Astrocyte of the hippocampus (primary cell): Measurements from ENCODE around the gene HSPA8.

Experiments
- DNase-seq: peaks from one replicate; pipeline ENCODE4 v3.0.0; 2011; ENCODE audit warnings: low read depth, low spot score

The HSPA8 gene

GRCh38 chr11:123047266-123047946 lies 14.5 kb downstream of the HSPA8 start:
- DNase-seq, result no peak

GRCh38 chr11:123046473-123047259 lies 15.3 kb downstream of the HSPA8 start:
- DNase-seq, result no peak

DNA sequence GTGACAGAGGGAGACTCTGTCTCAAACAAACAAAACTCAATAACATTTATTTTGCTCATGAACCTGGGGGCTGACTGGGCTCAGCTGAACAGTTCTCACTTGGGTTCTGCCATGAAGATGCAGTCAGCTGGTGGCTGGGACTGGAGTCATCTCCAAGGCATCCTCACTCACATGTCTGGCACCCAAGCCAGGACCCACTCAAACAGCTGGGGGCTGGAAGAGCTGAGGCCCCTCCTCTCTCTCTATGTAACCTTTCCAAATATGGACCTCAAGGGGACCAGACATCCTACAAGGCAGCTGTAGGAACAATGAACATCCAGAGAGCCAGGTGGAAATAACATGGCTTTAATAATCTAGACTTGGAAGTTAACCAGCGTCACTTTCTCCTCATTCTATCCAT lies 16.8 kb downstream of the HSPA8 start:
- DNase-seq, result no peak

DNA sequence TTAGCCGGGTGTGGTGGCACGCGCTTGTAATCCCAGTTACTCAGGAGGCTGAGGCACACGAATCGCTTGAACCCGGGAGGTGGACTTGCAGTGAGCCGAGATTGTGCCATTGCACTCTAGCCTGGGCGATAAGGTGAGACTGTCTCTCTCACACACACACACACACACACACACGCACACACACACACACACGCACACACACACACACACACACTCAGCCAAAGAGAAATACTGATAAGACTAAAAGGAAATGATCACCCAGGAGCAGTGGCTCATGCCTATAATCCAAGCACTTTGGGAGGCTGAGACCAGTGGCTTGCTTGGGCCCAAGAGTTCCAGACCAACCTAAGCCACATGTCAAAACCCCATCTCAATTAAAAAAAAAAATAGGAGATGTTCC lies 20.8 kb downstream of the HSPA8 start:
- no peak for DNase-seq

DNA sequence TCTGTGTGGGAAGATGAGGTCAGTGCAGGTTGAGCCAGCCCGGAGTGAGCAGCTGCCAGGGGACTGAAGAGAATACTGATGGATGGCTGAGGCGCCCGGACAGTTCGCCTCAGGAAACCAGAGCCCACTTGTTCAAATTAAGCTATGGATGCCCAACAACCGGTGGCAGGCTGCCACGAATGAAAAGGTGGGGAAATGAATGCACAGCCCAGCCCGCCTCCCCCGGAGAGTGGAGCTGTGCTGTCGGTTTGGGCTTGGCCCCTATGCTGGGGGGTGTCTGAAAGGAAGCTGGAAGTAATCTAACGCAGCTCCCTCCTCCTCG lies 21.9 kb downstream of the HSPA8 start:
- peak; percentile 31 for DNase-seq

GRCh38 chr11:123035831-123036230 lies 26.1 kb downstream of the HSPA8 start:
- DNase-seq, result no peak

- no peak for DNase-seq
Measured at GRCh38 chr11:123034597-123034996, 27.3 kb downstream of the HSPA8 start.

GRCh38 chr11:123033895-123034294 lies 28.0 kb downstream of the HSPA8 start:
- peak; percentile 27 for DNase-seq

- DNase-seq, result no peak
Measured at GRCh38 chr11:123030517-123030916, 31.4 kb downstream of the HSPA8 start.

GRCh38 chr11:123020968-123021367 lies 41.0 kb downstream of the HSPA8 start:
- DNase-seq, result peak; percentile 63

- DNase-seq, result no peak
Measured at GRCh38 chr11:123018702-123019101, 43.2 kb downstream of the HSPA8 start.

GRCh38 chr11:123011510-123011909 lies 50.4 kb downstream of the HSPA8 start:
- DNase-seq, result no peak
